GM12878 (cell line): ENCODE data around the gene ANO2. TPM values are rescaled to one million over a fixed set of nuclear protein-coding genes. Genes with fewer than 3 reads are reported as not detected.

ENCODE experiments used
- ATAC-seq: fragments of 200-7000 bp; cut with Tn5 transposase; 3 replicates; pipeline ENCODE4 v1.9.1; 2020; ENCODE audit warnings: mild to moderate bottlenecking, moderate library complexity
- BruUV-seq: library from RNA; stranded (reverse); fragments of 400-500 nt; replicated peaks from 2 replicates; lab custom pipeline; 2021; lab: Mats Ljungman, UMichigan
- CTCF ChIA-PET: fragments of 300-600 bp; sonication (Branson Sonifier 250); formaldehyde crosslinking; extraction: SDS; loops from one replicate; lab custom pipeline; 2021; ENCODE audit warnings: inconsistent platforms; lab: Yijun Ruan, JAX
- POLR2A ChIA-PET: fragments of 350-600 bp; formaldehyde crosslinking; extraction: SDS; loops from one replicate; lab custom pipeline; 2021; ENCODE audit warnings: inconsistent platforms; lab: Charles Lee
- RAD21 ChIA-PET: fragments of 300-600 bp; sonication (Branson Sonifier 250); formaldehyde crosslinking; loops from one replicate; lab custom pipeline; 2023; ENCODE audit warnings: antibody characterized with exemption; ENCODE audit not compliant: unreplicated experiment; lab: Charles Lee
- SMC1A ChIA-PET: fragments of 300-600 bp; sonication (Branson Sonifier 250); formaldehyde crosslinking; loops from one replicate; lab custom pipeline; 2023; ENCODE audit not compliant: unreplicated experiment, uncharacterized antibody; lab: Charles Lee
- DNase-seq: peaks from one replicate; pipeline ENCODE4 v3.0.0-alpha.2; 2011; ENCODE audit warnings: low read depth, low spot score
- FAIRE-seq: peaks from 3 replicates; lab custom pipeline; 2011; peaks lifted over from hg19 to GRCh38; lab: Jason Lieb, UNC
- H2AFZ ChIP-seq: 2 replicates; pipeline ENCODE4 v1.6.0; 2011; ENCODE audit warnings: low read depth, low read length, control low read depth; ENCODE audit not compliant: control insufficient read depth
- H3K27ac ChIP-seq: 2 replicates; pipeline ENCODE4 v1.5.1; 2011; ENCODE audit warnings: control low read depth; ENCODE audit not compliant: control insufficient read depth, insufficient read depth
- H3K27me3 ChIP-seq, 2 experiments: replicated peaks in 1 of 2; 2 replicates each; pipeline versions ENCODE4 v1.6.0 to v1.6.1; 2011; ENCODE audit warnings: low read length in 1 of 2; ENCODE audit not compliant: control insufficient read depth in 2 of 2, insufficient read depth in 2 of 2
- H3K36me3 ChIP-seq, 2 experiments: 2 replicates each; pipeline ENCODE4 v1.5.1; 2011; ENCODE audit warnings: low read length in 1 of 2; ENCODE audit not compliant: control insufficient read depth in 2 of 2, insufficient read depth in 2 of 2
- H3K4me1 ChIP-seq: 2 replicates; pipeline ENCODE4 v1.6.1; 2011; ENCODE audit warnings: mild to moderate bottlenecking, low read length, moderate library complexity, mixed read lengths; ENCODE audit not compliant: control insufficient read depth, insufficient read depth
- H3K4me2 ChIP-seq: 2 replicates; pipeline ENCODE4 v1.6.0; 2011; ENCODE audit warnings: control low read depth; ENCODE audit not compliant: control insufficient read depth, insufficient read depth
- H3K4me3 ChIP-seq: fragments of 200-600 bp; sonication (generic); 2 replicates; pipeline ENCODE4 v1.5.1; 2016
- H3K79me2 ChIP-seq: 2 replicates; pipeline ENCODE4 v1.6.0; 2011; ENCODE audit warnings: low read length; ENCODE audit not compliant: control insufficient read depth, insufficient read depth
- H3K9ac ChIP-seq: 2 replicates; pipeline ENCODE4 v1.8.0; 2011; ENCODE audit warnings: low read length, control low read depth, mixed read lengths; ENCODE audit not compliant: control insufficient read depth, insufficient read depth
- H3K9me3 ChIP-seq: replicated peaks from 3 replicates; pipeline ENCODE4 v1.5.1; 2011; ENCODE audit warnings: mild to moderate bottlenecking, low read length; ENCODE audit not compliant: control insufficient read depth, insufficient read depth
- H4K20me1 ChIP-seq: 2 replicates; pipeline ENCODE4 v1.6.0; 2011; ENCODE audit not compliant: control insufficient read depth, insufficient read depth
- ASH2L ChIP-seq: fragments of 300-600, 200-600 bp; sonication (generic); IDR thresholded peaks from 2 replicates; pipeline ENCODE4 v1.6.1; 2017; ENCODE audit warnings: low read depth, mild to moderate bottlenecking, borderline replicate concordance
- HDAC2 ChIP-seq: fragments of 200-600 bp; sonication (generic); IDR thresholded peaks from 2 replicates; pipeline ENCODE4 v1.6.1; 2017
- NFIC ChIP-seq: IDR thresholded peaks from 2 replicates; pipeline ENCODE4 v1.6.1; 2012; ENCODE audit warnings: low read depth, mild to moderate bottlenecking, inconsistent platforms, low read length, moderate library complexity
- NFYB ChIP-seq: IDR thresholded peaks from 2 replicates; pipeline ENCODE4 v1.6.1; 2011; ENCODE audit warnings: low read depth, mild to moderate bottlenecking, low read length, improper control_type of control experiment, moderate library complexity; ENCODE audit not compliant: insufficient read depth
- NRF1 ChIP-seq: conservative IDR thresholded peaks from 2 replicates; pipeline ENCODE4 v1.6.1; 2011; ENCODE audit warnings: mild to moderate bottlenecking, low read depth, low read length, improper control_type of control experiment
- ZBED1 ChIP-seq: IDR thresholded peaks from 2 replicates; pipeline ENCODE4 v1.6.1; 2016; ENCODE audit warnings: borderline replicate concordance
- WGBS: methylation state at CpG from one replicate; pipeline ENCODE4 v1.1.6; 2016; ENCODE audit warnings: low lambda C conversion rate; ENCODE audit not compliant: insufficient replicate concordance, insufficient coverage; ENCODE audit errors: missing lambda C conversion rate; 5-methylcytosine and 5-hydroxymethylcytosine counted together
- in situ Hi-C: fragments of 300-500 bp; cut with MboI; formaldehyde crosslinking; loops from 9 replicates; pipeline ENCODE4 v1.14.3; 2018; ENCODE audit warnings: mixed read lengths
- intact Hi-C: fragments of 100-400 bp; cut with micrococcal nuclease; formaldehyde crosslinking; loops from one replicate; pipeline ENCODE4 v1.14.2; 2022; ENCODE audit not compliant: unreplicated experiment
- polyA plus RNA-seq, 11 experiments: library from polyadenylated mRNA; depleted of rRNA in 4 of 11; unstranded in 6 of 11; stranded (reverse) in 5 of 11; fragments of >200 nt; fragmentation: Nextera tagmentation in 4 of 11; fragmentation: Illumina TruSeq in 1 of 11; extraction: Ambion mirVana in 4 of 11; extraction: Trizol in 1 of 11; gene quantifications; 1 replicate in 1 of 11; 2 replicates in 10 of 11; pipeline versions ENCODE4 v1.2.1 to v1.2.3, GENCODE V29; 2011 to 2016; ENCODE audit warnings: inconsistent platforms in 2 of 11, missing spikeins in 2 of 11, low read depth in 1 of 11
- total RNA-seq, 4 experiments: library from RNA; depleted of rRNA in 3 of 4; stranded (reverse); fragments of >200 nt in 3 of 4; fragmentation: Illumina TruSeq in 1 of 4; extraction: Trizol in 1 of 4; gene quantifications; 2 replicates each; pipeline versions ENCODE4 v1.2.1 to v1.2.3, GENCODE V29; 2013 to 2021

The ANO2 gene
- total and polyA plus RNA-seq, 10 of the 15 experiments (the other 5 are each of a cell fraction or from before 2014, with no cell fraction given): not detected

DNA sequence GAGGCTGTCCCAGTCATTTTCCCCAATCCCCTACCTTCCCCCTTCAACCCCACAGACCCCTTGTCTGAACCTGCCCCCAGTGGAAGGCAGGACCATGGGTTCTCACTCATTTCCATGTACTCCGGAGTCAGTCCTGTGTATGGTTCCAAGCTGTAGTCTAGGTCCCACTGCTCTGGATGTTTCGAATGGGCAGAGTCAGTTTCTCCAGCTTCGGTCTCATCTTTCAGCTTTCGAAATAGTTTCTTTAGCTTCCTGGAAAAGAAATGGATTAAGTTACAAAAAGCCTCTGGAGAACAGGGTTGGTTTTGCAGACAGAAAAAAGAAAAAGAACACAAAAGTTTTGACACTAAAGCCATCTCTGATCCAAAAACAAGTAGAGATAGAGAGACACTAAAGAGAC is 345.7 kb downstream of the ANO2 start:
- no peak for ATAC-seq
- 47% methylated on average over 4 of the region's 4 CpGs for WGBS
- POLR2A ChIA-PET: no interaction called here

DNA sequence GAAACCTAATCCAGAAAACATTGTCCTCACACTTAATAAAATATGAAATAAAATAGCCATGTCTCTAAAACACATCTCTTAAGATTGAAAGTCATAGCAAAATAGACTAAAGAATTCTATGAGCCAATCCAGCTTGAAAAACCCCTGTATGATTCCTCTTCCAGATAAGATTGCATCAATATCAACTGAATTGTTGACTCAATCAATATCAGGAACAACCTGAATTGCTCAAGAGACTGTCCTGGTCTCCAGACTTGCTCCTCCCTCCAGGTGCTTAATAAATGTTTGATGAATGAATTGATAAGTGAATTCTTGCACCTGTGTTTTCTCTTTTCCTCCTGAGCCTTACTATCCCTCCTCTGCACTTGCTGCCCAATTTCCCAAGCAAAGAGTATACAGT is 351.1 kb downstream of the ANO2 start:
- CTCF ChIA-PET: no interaction called here
- no peak for ATAC-seq

More for the DNA sequence above, 345.7 kb downstream of the ANO2 start:
- in situ Hi-C loops (no loop called here), intact Hi-C loops (no loop called here)
- Histone ChIP-seq H4K20me1 (no peaks in the 10 kb centered on the region), H3K27me3 (no peaks in the 10 kb centered on the region), H3K9me3 (no peaks in the 10 kb centered on the region), H2AFZ (no peak overlapping the region), H3K9ac (no peak overlapping the region), H3K4me3 (no peak overlapping the region), H3K4me1 (no peaks in the 10 kb centered on the region), H3K4me2 (no peak overlapping the region), H3K36me3 (no peaks in the 10 kb centered on the region), H3K27ac (no peak overlapping the region), H3K79me2 (no peaks in the 10 kb centered on the region)
- RAD21 ChIA-PET: no interaction called here
- SMC1A ChIA-PET: no interaction called here
- no TSS peak for BruUV-seq
- DNase-seq (no peak), FAIRE-seq (no peak)
- TF ChIP-seq ASH2L (no peak), ZBED1 (no peak), NFIC (no peak)
- CTCF ChIA-PET: interaction anchor here (1.2 kb wide), 1 partner anchor 10 kb away, joined by 3 read pairs; no protein-coding TSS in a partner anchor

More for the DNA sequence above, 351.1 kb downstream of the ANO2 start:
- in situ Hi-C loops: no loop called here
- ChIA-PET POLR2A (no interaction called here), RAD21 (no interaction called here), SMC1A (no interaction called here)
- no peak overlapping the region for H3K4me2 ChIP-seq
- H3K79me2 ChIP-seq: no peaks in the 10 kb centered on the region
- no peaks in the 10 kb centered on the region for H3K9me3 ChIP-seq
- H3K27me3 ChIP-seq: no peaks in the 10 kb centered on the region
- H3K36me3 ChIP-seq: no peaks in the 10 kb centered on the region
- BruUV-seq: no TSS peak
- DNase-seq (no peak), FAIRE-seq (no peak)
- H3K4me3 ChIP-seq: no peak overlapping the region
- TF ChIP-seq HDAC2 (no peak), NFYB (no peak), NRF1 (no peak)
- no peaks in the 10 kb centered on the region for H3K4me1 ChIP-seq
- H3K9ac ChIP-seq: no peak overlapping the region
- intact Hi-C loops: no loop called here
- H3K27ac ChIP-seq: no peak overlapping the region
- H2AFZ ChIP-seq: no peak overlapping the region
- H4K20me1 ChIP-seq: no peaks in the 10 kb centered on the region
